Ovary (tissue), 9 donors: Measurements from ENCODE around the gene LRP8. TPM values are rescaled to one million over a fixed set of nuclear protein-coding genes. Genes with fewer than 3 reads are reported as not detected.

Experiments
- DNase-seq, 5 donors: peaks; one replicate each; pipeline ENCODE4 v3.0.0-alpha.2; 2019 to 2020
- H3K27ac ChIP-seq, 2 donors: fragments of 200-600 bp; one replicate each; pipeline versions ENCODE4 v1.5.1 to v1.8.0; 2019 to 2022
- H3K27me3 ChIP-seq: fragments of 200-600 bp; one replicate; pipeline ENCODE4 v1.8.0; 2022
- H3K36me3 ChIP-seq: fragments of 200-600 bp; sonication (generic); one replicate; pipeline ENCODE4 v1.5.1; 2019
- H3K4me1 ChIP-seq: one replicate; pipeline ENCODE4 v1.8.1; 2013; ENCODE audit warnings: mild to moderate bottlenecking, moderate library complexity; ENCODE audit not compliant: insufficient read depth
- H3K4me3 ChIP-seq: fragments of 200-600 bp; sonication (generic); one replicate; pipeline ENCODE4 v1.5.1; 2017
- H3K9me3 ChIP-seq, 2 donors: fragments of 200-600 bp in 1 of 2; sonication (generic) in 1 of 2; one replicate each; pipeline versions ENCODE4 v1.5.1 to v1.8.1; 2013 to 2019; ENCODE audit warnings: mild to moderate bottlenecking in 1 of 2, moderate library complexity in 1 of 2
- CTCF ChIP-seq, 3 donors: fragments of 450-650 bp in 2 of 3; fragments of 200-600 bp in 1 of 3; IDR thresholded peaks; one replicate each; pipeline versions ENCODE4 v1.5.1 to v1.8.0; 2016 to 2022; ENCODE audit warnings: antibody characterized with exemption in 3 of 3, mild to moderate bottlenecking in 1 of 3
- EP300 ChIP-seq: sonication (generic); formaldehyde crosslinking; IDR thresholded peaks from one replicate; pipeline ENCODE4 v1.6.1; 2017; ENCODE audit warnings: antibody characterized with exemption
- POLR2A ChIP-seq: fragments of 450-650 bp; IDR thresholded peaks from one replicate; pipeline ENCODE4 v1.6.1; 2017; ENCODE audit warnings: antibody characterized with exemption, mild to moderate bottlenecking, moderate library complexity
- WGBS, 3 donors: extraction: QIAGEN DNeasy Blood & Tissue Kit in 1 of 3; methylation state at CpG; one replicate each; pipeline versions ENCODE4 v1.1.5 to v1.1.7; 2013 to 2017; 5-methylcytosine and 5-hydroxymethylcytosine counted together
- intact Hi-C, 4 donors: fragments of 100-400 bp; cut with DNase I; formaldehyde crosslinking; loops; one replicate each; pipeline versions ENCODE4 v1.11.0 to v1.15.1; 2022 to 2023
- polyA plus RNA-seq, 2 donors: library from polyadenylated mRNA; stranded (reverse); fragments of 200-250 nt in 1 of 2; fragments of 350-450 nt in 1 of 2; fragmentation: Illumina TruSeq in 1 of 2; extraction: RNeasy Lipid Tissue Mini Kit (QIAGEN cat#74804) in 1 of 2; gene quantifications; one replicate each; pipeline ENCODE4 v1.2.3, GENCODE V29; 2013 to 2014
- total RNA-seq, 7 donors: library from RNA; depleted of rRNA in 2 of 7; stranded (reverse); fragments of >200 nt in 2 of 7; fragmentation: NEBNext Ultra II Directional in 3 of 7; extraction: Animal tissue kit (Norgen Biotek cat#: 25700) in 3 of 7; gene quantifications; one replicate each; pipeline versions ENCODE4 v1.1.0 to v1.2.4, GENCODE V29; 2016 to 2023
- donor health status: DM: no; HTN: no; CAD: no; lungs with moderate emphysema.
- donor health status: DM: no; HTN: no; CAD: no.
- donor health status: Bipolar disorder and iron deficiency.
- donor health status: DM: yes; HTN: yes; CAD: no.
- donor health status: DM: no; HTN: no; CAD: no.
- donor health status: DM: yes; HTN: yes; CAD: no.

The LRP8 gene
- total and polyA plus RNA-seq, 9 donors: 1.2 to 10.6 (median 2.2) TPM

GRCh38 chr1:53339736-53340635 lies 12.1 kb upstream of the LRP8 start:
- Histone ChIP-seq H3K27ac (no peak overlapping the region), H3K27me3 (no peaks in the 10 kb centered on the region), H3K4me3 (no peak overlapping the region), H3K9me3 (no peaks in the 10 kb centered on the region), H3K36me3 (no peaks in the 10 kb centered on the region), H3K4me1 (no peaks in the 10 kb centered on the region)
- DNase-seq: peak in 1 of 5 donors; percentile 3
- intact Hi-C loops: no loop called here
- TF ChIP-seq EP300 (no peak), CTCF (IDR thresholded peaks at IDR 0.05) (no peak), POLR2A (no peak)
- 62 to 63% (median 62%) methylated on average over 8 of the region's 8 CpGs for WGBS, 3 donors

- WGBS, 3 donors: 82 to 85% (median 83%) methylated on average over 1 of the region's 1 CpG
- intact Hi-C loops: no loop called here
- H3K9me3 ChIP-seq: no peaks in the 10 kb centered on the region
- no peaks in the 10 kb centered on the region for H3K27me3 ChIP-seq
- TF ChIP-seq CTCF (IDR thresholded peaks at IDR 0.05): no peak
- no peak for TF ChIP-seq EP300
- DNase-seq: no peak
- H3K4me1 ChIP-seq: no peaks in the 10 kb centered on the region
- H3K4me3 ChIP-seq: no peak overlapping the region
- no peaks in the 10 kb centered on the region for H3K36me3 ChIP-seq
- no peak overlapping the region for H3K27ac ChIP-seq
Measured at GRCh38 chr1:53338423-53338822, 10.6 kb upstream of the LRP8 start.

GRCh38 chr1:53337499-53337898 lies 9.6 kb upstream of the LRP8 start:
- Histone ChIP-seq H3K9me3 (no peaks in the 10 kb centered on the region), H3K27ac (no peak overlapping the region), H3K4me1 (no peaks in the 10 kb centered on the region), H3K36me3 (no peaks in the 10 kb centered on the region), H3K4me3 (no peak overlapping the region), H3K27me3 (no peaks in the 10 kb centered on the region)
- TF ChIP-seq CTCF (IDR thresholded peaks at IDR 0.05): no peak
- TF ChIP-seq POLR2A: no peak
- TF ChIP-seq EP300: no peak
- DNase-seq: no peak
- 79 to 86% (median 81%) methylated on average over 5 of the region's 5 CpGs for WGBS, 3 donors
- intact Hi-C loops: no loop called here

- Histone ChIP-seq H3K27ac (no peak overlapping the region), H3K4me1 (no peaks in the 10 kb centered on the region), H3K9me3 (no peaks in the 10 kb centered on the region), H3K27me3 (no peaks in the 10 kb centered on the region), H3K36me3 (no peaks in the 10 kb centered on the region), H3K4me3 (no peak overlapping the region)
- no peak for DNase-seq
- 81 to 85% (median 82%) methylated on average over 12 of the region's 12 CpGs for WGBS, 3 donors
- intact Hi-C loops: no loop called here
- no peak for TF ChIP-seq POLR2A
- TF ChIP-seq CTCF (IDR thresholded peaks at IDR 0.05): no peak
- TF ChIP-seq EP300: no peak
Measured at GRCh38 chr1:53336146-53336545, 8.3 kb upstream of the LRP8 start.
